A549 treated with RU486 at 1 μM for 4 hours (cell line): ENCODE measurements around the gene MDN1. TPM values are rescaled to one million over a fixed set of nuclear protein-coding genes. Genes with fewer than 3 reads are reported as not detected.

Experiments
- total RNA-seq: library from RNA; stranded (reverse); fragments of 200-300 nt; extraction: Qiagen RNA extraction; gene quantifications from 5 replicates; pipeline ENCODE4 v1.2.3, GENCODE V29; 2022; ENCODE audit warnings: low read depth

The MDN1 gene
- total RNA-seq: 10.5 to 13.5 TPM (median 12.4 TPM) in 5 replicates

DNA sequence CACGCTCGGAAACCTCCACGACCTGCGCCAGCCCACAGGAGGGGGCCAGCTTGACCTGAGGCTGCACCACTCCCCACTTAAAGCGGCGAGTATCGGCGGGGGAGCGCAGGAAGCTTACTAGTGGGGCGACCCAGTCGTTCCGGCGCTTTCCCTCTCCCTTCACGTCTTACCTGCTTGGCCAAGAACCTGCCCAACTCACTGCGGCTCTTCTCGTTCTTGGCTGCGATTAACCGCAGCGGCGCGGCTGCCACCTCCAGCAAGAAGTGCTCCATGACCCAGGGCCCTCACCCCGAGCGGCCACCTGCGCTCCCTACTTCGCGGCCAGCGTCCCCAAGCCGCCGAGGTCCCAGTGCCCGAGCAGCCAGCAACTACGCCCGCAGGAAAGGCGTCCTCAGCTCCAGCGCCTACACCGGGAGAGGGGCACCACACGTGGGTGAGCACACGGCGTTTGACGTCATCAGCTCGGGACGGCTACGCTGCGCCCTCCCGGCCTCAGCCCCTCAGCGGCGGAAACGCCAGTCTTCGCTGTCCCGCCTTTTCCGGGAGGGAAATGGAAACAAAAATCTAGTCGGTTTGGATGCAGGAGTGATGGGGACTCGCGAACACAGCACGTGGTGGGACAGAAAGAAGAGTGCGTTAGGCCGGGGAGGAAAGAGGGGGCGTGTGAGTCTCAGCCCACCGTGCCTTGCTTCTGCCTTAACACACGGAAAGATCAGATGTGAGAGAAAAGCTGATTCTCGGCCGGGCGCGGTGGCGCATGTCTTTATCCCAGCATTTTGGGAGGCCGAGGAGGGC is at the start of gene MDN1:
TSS of gene MDN1 (minus strand) at position 459 of the 795 bp plus-strand sequence. CDS start at position 272, 187 bp downstream.

GRCh38 chr6:89829472-89830169 is 10.0 kb upstream of the MDN1 start, which contains the start of gene CASP8AP2:
Gene CASP8AP2 (plus strand): TSS chr6:89829880.

DNA sequence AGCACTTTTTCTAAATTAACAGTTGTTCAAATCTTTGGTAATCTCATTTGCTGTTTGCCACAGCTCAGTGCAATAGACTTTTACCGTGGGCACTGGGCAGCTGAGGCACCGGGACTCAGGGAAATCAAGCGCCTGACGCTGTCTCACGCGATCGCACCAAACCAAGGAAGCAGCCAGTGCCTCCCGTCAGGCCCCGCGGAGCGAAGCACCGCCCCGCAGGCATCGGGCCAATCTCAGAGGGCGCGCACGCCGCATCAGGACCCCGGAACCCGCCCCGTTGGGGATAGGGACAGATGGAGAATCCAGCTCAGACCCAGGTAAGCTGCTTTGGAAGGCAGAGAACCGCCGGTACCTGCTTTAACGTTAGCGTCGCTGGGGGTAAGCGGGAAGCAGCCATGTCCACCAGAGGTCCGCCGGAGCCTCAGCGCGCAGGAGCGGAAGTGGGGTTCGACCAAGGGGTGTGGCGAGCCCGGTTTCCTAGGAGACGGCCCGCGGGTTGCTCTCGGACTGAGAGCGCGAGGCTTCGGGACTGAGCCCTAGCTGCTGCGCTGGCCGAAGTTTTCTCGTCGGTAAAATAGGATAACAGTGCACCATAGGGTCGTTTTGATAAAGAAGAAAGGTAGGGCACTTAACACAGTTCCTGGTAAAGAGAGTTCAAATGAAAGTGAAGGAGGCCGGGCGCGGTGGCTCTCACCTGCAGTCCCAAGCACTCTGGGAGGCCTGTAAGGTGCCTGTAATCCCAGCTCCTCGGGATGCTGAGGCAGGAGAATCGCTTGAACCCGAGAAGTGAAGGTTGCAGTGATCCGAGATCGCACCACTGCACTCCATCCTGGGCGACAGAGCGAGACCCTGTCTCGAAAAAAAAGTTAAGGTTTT is 181.0 kb downstream of the MDN1 start, which contains the start of gene LYRM2:
TSS of gene LYRM2 (minus strand) at position 428 of the 876 bp plus-strand sequence. CDS start at position 397, 31 bp downstream.

Other genes starting within 250 kb of the MDN1 start
- 25.1 to 38.1 TPM (median 32.9 TPM) in 5 replicates for gene LYRM2, start 181.0 kb downstream of the MDN1 start, total RNA-seq
- gene CASP8AP2, start 10.1 kb upstream of the MDN1 start, total RNA-seq: 2.8 to 7.0 TPM (median 6.3 TPM) in 5 replicates
- not detected in 5 replicates for gene GJA10, start 74.7 kb upstream of the MDN1 start, total RNA-seq